HG02981 (cell line): ENCODE measurements around the gene PSG1.
"Not testable (repeated sequence)": the region's sequence is repeated elsewhere in the genome, so short reads cannot be mapped to it uniquely, and the experiment has no call there.

ENCODE experiments used
- ATAC-seq: cut with Tn5 transposase; IDR thresholded peaks from one replicate; pipeline ENCODE4 v1.9.1; 2021; ENCODE audit warnings: mild to moderate bottlenecking, moderate library complexity; ENCODE audit not compliant: unreplicated experiment

PSG1 gene

GRCh38 chr19:42879613-42880012 lies at the start of gene PSG1:
Gene PSG1 (minus strand): TSS chr19:42879713. CDS start chr19:42879581, 132 bp downstream.
- no peak for ATAC-seq

GRCh38 chr19:42928896-42929295 lies 49.4 kb upstream of the PSG1 start:
- ATAC-seq: no peak

- ATAC-seq: no peak
Measured at GRCh38 chr19:42926781-42927180, 47.3 kb upstream of the PSG1 start.

GRCh38 chr19:42923106-42923505 lies 43.6 kb upstream of the PSG1 start:
- not testable (repeated sequence) for ATAC-seq

- ATAC-seq: not testable (repeated sequence)
Measured at GRCh38 chr19:42920971-42921370, 41.5 kb upstream of the PSG1 start.

- ATAC-seq: no peak
Measured at GRCh38 chr19:42919757-42920079, 40.2 kb upstream of the PSG1 start.

- ATAC-seq: not testable (repeated sequence)
Measured at GRCh38 chr19:42919070-42919756, 39.7 kb upstream of the PSG1 start.

GRCh38 chr19:42918377-42919069 lies 39.0 kb upstream of the PSG1 start:
- not testable (repeated sequence) for ATAC-seq

- ATAC-seq: not testable (repeated sequence)
Measured at GRCh38 chr19:42917634-42918033, 38.1 kb upstream of the PSG1 start, which contains the start of gene PSG6. Gene PSG6 (minus strand): TSS chr19:42917894. CDS start chr19:42917792, 102 bp downstream.

- not testable (repeated sequence) for ATAC-seq
Measured at GRCh38 chr19:42916931-42917330, 37.4 kb upstream of the PSG1 start.

GRCh38 chr19:42913516-42913915 lies 34.0 kb upstream of the PSG1 start:
- ATAC-seq: not testable (repeated sequence)

GRCh38 chr19:42912941-42913340 lies 33.4 kb upstream of the PSG1 start:
- not testable (repeated sequence) for ATAC-seq

- not testable (repeated sequence) for ATAC-seq
Measured at GRCh38 chr19:42911731-42912130, 32.2 kb upstream of the PSG1 start.

- ATAC-seq: not testable (repeated sequence)
Measured at GRCh38 chr19:42906162-42906561, 26.6 kb upstream of the PSG1 start.

GRCh38 chr19:42900561-42900960 lies 21.0 kb upstream of the PSG1 start:
- ATAC-seq: not testable (repeated sequence)

GRCh38 chr19:42899674-42900073 lies 20.2 kb upstream of the PSG1 start:
- not testable (repeated sequence) for ATAC-seq

- ATAC-seq: not testable (repeated sequence)
Measured at GRCh38 chr19:42899110-42899509, 19.6 kb upstream of the PSG1 start.

GRCh38 chr19:42898656-42899055 lies 19.1 kb upstream of the PSG1 start:
- ATAC-seq: not testable (repeated sequence)

GRCh38 chr19:42897729-42898128 lies 18.2 kb upstream of the PSG1 start:
- not testable (repeated sequence) for ATAC-seq

- not testable (repeated sequence) for ATAC-seq
Measured at GRCh38 chr19:42890446-42890845, 10.9 kb upstream of the PSG1 start.

- not testable (repeated sequence) for ATAC-seq
Measured at GRCh38 chr19:42887876-42888445, 8.4 kb upstream of the PSG1 start.

- not testable (repeated sequence) for ATAC-seq
Measured at GRCh38 chr19:42882730-42883129, 3.2 kb upstream of the PSG1 start.
